Effector CD8-positive, alpha-beta T cell (primary cell): ENCODE data around the gene KCNK16.

ENCODE experiments used
- DNase-seq: peaks from one replicate; lab custom pipeline; 2025; lab: John Stamatoyannopoulos, UW
- total RNA-seq, 4 experiments: gene quantifications; one replicate each; lab custom pipeline; 2026; lab: John Stamatoyannopoulos, UW

KCNK16 gene
- 0 reads per million in 4 experiments for total RNA-seq

- no peak for DNase-seq
Measured at GRCh38 chr6:39322306-39322850, at the start of gene KCNK16. KCNK16 (minus strand) TSS chr6:39322702; CDS start chr6:39322540, 162 bp downstream.

DNA sequence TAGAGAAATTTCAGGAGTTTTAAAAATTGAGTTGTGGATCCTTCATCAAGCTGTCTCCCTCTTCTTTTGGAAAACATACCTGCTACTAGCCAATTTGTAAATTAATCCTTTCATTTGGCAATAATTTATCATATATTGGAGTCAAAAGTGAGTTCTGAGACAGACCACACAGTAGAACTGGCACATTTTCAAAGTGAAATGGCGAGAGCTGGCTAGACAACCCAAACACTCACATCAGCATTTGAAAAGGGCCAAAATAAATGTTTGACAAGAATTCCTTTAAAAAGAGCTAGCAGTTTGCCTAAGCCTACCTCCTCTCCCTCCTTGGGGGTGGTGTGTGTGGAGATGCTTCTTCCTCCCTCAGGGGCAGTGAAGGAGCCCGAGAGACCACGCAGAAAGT, 47.9 kb upstream of the KCNK16 start:
- DNase-seq: no peak

DNA sequence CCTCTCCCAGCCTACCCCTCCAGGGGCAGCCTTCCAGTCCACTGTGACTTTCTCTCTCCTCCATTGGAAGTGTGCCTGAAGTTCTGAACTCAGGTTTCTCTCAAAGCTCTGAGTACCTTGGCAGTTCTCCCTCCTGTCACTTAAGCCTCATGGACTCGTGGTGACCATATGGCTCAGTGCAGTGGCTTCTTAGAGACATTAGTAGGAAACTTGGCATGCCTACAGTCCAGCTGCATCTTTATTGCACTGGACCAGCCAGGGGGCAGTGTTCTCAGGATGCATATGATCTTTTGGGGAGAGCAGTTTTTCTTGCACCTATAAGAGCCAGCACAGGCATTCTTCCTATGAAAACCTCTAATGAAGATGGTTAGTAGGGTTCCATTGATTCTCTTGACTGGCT, 47.5 kb upstream of the KCNK16 start:
- DNase-seq: no peak

- no peak for DNase-seq
Measured at GRCh38 chr6:39367700-39368099, 45.2 kb upstream of the KCNK16 start.

GRCh38 chr6:39366931-39367618, 44.6 kb upstream of the KCNK16 start:
- DNase-seq: no peak

DNA sequence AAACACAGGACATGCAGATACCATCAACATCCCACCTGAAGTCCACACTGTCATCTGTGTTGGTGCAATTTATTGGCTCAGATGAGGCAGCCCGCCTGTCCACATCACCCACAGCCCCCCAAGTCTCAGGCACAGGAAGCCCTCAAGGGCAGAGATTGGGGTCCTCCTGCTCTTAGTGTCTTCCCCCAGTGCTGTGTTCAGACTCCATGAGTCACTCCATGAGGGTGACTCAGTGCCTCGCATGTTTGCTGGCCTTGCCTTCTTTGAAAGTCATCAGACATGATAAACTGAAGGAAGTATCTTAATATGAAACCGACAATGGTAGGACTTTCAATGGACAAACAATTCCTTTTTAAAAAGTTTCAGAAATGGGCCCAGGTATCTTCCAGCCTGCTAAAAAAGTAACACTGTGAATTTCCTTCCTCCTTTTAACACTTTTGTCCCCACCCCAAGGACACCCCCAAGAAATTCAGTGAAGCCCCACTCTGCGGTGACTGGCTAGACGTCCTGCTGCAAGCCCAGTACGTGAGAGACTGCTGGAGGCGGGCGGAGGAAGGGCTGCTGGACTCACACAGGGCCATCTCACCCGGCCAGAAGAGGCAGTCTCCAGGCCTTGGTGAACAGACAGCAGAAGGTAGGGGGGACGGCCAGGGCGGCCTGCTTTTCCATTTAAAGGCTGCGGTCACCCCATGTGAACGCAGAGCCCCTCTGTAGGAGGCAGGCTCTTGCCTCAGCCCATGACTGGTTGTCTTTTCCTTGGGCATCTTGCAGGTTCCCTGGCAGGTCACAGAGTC, 43.0 kb upstream of the KCNK16 start:
- DNase-seq: no peak

- DNase-seq: no peak
Measured at GRCh38 chr6:39363280-39363679, 40.8 kb upstream of the KCNK16 start.

DNA sequence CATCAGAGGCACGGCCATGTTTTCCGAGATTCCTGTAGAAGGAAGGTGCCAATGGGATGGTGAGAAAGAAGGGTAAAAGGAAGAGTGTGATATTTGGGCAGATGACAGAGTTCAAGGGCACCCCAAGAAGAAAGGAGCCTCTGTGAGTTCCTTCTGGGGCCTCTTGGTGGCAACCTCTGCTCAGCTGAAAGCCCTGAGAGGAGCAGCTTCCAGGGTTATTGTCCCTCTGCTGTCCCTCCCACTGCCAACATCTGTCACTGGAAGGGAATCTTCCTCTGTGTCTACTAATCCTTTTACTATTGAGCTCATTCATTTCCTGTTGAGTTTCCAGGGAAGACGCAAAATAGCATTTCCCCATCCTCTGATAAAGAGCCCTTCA, 40.0 kb upstream of the KCNK16 start:
- DNase-seq: no peak

DNA sequence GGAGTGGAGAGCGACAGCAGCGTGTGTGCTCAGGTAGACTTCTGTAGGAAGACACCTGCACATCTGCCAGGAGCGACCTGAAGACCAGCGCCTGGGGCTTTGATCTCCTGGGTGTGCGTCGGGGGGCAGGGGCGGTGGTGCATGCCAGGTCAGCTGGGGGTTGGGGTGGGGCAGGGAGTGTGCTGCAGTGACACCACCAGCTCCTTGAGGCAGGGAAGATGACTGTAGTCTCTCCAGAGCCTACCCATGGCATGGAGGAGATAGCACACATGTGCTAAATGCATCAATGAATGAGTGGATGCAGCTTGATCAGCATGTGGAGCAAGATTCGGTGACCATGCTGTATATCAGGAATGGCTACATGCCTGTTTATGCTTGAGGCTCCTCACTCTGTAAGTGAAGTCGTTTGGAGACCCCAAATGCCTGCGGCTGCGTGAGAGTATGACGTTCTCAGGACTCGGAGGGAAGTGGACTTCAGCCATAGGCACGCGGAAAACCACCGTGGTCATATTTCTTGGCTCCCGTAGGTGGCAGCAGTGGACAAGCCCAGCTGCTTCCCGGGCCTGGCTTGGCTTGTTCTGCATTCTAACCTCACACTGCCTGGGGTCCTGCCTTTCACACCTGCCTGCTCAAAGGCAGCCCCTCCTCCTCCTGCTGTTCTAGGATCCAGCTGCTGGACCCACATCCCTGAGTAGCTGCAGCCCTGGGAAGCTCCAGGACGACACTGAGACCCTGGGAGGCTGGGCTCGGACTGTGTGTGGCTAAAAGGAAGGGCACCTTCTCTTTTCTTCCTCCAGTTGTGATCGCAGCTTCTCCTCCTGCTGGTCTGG, 39.4 kb upstream of the KCNK16 start:
- no peak for DNase-seq

DNA sequence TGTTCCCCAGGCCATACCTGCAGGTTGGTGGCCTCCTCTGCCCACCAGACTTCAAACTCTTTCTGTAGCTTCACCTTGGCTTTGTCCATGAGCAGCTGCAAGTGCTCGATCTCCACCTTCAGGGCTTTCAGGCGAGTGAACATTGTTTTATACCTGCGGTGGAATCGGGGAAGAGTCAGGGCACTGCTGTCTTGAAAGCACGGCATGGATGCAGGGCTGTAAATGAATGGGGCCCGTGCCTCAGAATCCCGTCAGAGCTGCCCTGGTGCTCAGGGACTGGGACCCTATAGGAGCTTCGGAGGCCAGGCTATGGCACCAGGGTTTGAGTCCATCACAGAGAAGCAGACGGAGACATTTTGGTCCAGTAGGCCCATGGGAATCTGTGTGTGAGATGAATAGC, 37.9 kb upstream of the KCNK16 start:
- DNase-seq: no peak

GRCh38 chr6:39357998-39358686, 35.6 kb upstream of the KCNK16 start:
- no peak for DNase-seq

- DNase-seq: no peak
Measured at GRCh38 chr6:39353698-39354315, 31.3 kb upstream of the KCNK16 start.

DNA sequence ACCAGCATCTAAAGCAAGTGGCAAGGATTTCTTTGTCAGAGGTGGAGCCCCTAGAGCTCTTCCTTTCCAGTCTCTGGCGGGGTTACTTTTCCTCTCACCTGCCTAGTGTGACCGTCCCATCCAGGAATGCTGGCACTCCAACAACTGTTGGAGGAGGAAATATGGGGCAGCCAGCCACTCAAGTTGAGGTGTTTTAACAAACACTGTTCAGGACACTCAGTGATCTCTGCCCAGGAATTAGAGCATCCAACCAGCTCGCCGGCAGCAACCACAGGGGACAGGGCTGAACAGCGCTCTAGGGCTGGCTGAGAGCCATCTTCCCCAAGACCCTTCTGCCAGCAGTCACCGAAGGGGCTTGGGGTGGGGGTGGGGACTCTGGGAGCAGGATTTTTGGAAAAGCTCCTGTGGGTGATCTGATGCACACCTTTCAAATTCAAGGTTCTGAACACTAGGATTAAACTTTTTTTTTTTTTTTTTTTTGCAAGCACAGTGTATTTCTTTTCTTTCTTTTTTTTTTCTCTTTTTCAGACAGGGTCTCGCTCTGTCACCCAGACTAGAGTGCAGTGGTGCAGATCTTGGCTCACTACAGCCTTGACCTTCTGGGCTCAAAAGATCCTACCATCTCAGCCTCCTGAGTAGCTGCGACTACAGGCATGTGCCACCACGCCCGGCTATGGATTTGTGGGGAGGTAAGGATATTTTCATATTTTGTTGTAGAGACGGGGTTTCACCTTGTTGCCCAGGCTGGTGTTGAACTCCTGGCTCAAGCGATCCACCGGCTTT, 28.4 kb upstream of the KCNK16 start:
- no peak for DNase-seq

DNA sequence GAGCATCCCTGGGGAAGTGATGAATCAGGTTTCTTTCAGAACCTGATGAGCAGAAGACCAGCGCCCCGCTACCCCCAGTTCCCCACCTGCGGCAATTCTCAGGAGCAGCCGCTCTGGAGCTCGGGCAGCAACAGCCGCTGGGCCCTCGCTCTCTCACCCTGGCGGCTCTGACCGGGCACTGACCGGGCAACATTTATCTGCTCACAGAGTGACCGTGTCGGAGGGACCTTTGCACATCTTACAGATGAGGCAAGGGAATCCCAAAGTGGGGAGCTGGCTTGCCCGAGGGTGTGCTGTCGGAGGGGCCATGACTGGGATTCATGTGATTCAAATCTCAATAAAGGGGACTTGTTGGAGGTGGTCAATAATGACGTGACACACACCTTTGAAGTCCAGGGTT, 26.2 kb upstream of the KCNK16 start:
- no peak for DNase-seq

DNA sequence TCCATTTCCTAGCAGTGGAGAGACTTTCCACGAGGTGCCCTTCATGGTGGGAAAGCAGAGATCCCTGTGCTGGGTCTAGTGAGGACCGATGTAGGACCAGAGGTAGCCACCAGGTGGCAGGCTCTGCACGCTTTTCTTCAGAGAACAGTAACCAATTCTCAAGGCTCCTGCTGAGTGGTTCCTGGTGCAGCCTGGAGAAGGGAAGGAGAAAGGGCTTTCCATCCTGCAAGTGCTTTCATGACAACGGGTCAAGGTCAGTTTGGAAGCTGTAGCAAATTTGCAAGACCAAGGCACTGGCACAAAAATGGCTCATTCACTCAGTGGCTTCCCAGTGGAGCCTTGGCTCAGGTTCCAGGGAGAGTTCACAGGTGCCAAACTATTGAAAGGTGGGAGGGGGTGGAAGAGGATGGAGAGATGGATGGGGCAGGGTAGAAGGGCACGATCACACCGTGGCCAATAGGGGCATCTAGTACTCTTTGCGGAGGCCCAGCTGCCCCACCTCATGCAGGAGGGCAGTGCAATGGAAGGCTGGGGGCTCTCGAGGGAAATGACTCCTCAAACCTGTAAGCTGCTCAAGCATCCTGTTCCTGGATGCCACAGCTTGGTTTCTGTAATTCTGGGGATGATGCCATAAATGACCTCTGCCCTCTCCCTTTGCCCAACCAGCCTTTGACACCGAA, 25.5 kb upstream of the KCNK16 start:
- DNase-seq: peak; percentile 16

- DNase-seq: no peak
Measured at GRCh38 chr6:39347206-39347605, 24.7 kb upstream of the KCNK16 start.

GRCh38 chr6:39344821-39345280, 22.3 kb upstream of the KCNK16 start:
- DNase-seq: no peak

GRCh38 chr6:39343396-39343870, 20.9 kb upstream of the KCNK16 start:
- DNase-seq: no peak

GRCh38 chr6:39342692-39343395, 20.3 kb upstream of the KCNK16 start:
- no peak for DNase-seq
